GM23248 (cell line): ENCODE data around the gene CARD11.

Source experiments
- EZH2 ChIP-seq: fragments of 200-600 bp; sonication (generic); IDR thresholded peaks from 2 replicates; pipeline ENCODE4 v1.6.1; 2018; ENCODE audit warnings: antibody characterized with exemption, mild to moderate bottlenecking; ENCODE audit not compliant: insufficient read depth, poor library complexity, severe bottlenecking
- EZH2phosphoT487 ChIP-seq: fragments of 200-600 bp; sonication (generic); IDR thresholded peaks from 2 replicates; pipeline ENCODE4 v1.6.1; 2018; ENCODE audit warnings: antibody characterized with exemption, moderate library complexity, mild to moderate bottlenecking, low read depth; ENCODE audit not compliant: insufficient read depth

- TF ChIP-seq EZH2 (no peak), EZH2phosphoT487 (no peak)
Measured at GRCh38 chr7:3091631-3092030, 48.0 kb upstream of the CARD11 start.
